ENCODE data around the gene POPDC3.

Gene POPDC3

GRCh38 chr6:105109955-105110895 is 69.6 kb downstream of the POPDC3 start:
- no peak for TF ChIP-seq CTCF (conservative IDR thresholded peaks at IDR 0.05)
- TF ChIP-seq ZFX (IDR thresholded peaks at IDR 0.05): no peak
- no peak overlapping the region for H3K27ac ChIP-seq

GRCh38 chr6:105108631-105109262 is 71.1 kb downstream of the POPDC3 start:
- TF ChIP-seq CTCF (conservative IDR thresholded peaks at IDR 0.05) (no peak), ZFX (IDR thresholded peaks at IDR 0.05) (no peak)
- H3K27ac ChIP-seq: no peak overlapping the region
